ENCODE data around the gene C17orf50.

Gene C17orf50

DNA sequence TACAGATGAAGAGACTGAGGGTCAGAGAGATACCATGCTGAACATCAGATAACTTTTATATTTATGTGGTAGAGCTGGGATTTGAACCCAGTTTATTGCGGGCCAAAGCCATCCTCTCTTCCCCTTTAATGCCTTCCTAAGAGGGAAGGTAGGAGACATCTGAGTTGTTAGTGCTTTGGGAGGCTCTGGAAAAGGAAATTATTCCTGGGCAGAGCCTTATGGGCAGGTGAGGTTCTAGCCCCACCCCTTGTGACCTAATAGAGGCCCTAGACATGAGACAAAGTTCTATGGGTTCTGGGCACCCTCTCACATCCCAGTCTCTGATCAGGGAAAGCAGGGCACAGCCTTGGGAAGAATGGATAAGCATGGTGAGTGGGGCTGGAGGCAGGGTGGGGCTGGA, at the start of gene C17orf50:
Gene C17orf50 (plus strand): TSS at position 301 of the 400 bp plus-strand sequence. CDS start 55 bp downstream, at position 356.
- intact Hi-C loops (cut with DNase I): no loop called here
- DNase-seq: no peak

GRCh38 chr17:35710950-35711349, 49.7 kb upstream of the C17orf50 start:
- intact Hi-C loops (cut with DNase I): no loop called here
- DNase-seq: no peak

DNA sequence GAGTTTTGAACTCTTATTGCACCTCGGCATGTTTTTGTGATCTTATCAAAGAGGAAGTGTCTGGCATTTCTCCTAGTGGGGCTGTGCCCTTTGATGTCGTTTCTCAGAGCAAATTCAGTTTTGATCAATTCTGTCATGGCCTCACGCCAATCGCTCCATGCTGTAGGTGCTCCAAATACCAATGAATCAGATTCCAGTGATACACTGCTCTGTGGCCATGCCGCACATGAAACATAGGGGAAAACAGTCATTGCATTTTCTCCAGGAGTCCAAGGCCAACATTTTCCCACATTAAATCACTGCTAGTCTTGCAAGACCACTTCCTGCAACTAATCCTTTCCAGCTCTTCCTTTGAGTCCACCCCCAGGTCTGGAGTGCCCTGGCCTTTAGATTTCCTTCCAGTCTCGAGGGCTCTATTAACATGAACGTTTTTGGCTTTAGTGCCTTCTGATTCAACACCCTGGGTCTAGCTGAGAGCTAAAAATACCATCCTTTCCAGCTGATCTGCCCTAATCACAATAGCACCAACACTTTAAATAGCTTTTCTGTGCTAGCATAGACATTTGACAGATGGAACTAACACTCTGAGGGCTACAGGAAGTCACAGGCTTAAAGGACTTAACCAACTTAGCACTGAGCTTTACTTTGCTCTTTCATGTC, 47.5 kb upstream of the C17orf50 start:
- intact Hi-C loops (cut with DNase I): no loop called here
- DNase-seq: no peak

DNA sequence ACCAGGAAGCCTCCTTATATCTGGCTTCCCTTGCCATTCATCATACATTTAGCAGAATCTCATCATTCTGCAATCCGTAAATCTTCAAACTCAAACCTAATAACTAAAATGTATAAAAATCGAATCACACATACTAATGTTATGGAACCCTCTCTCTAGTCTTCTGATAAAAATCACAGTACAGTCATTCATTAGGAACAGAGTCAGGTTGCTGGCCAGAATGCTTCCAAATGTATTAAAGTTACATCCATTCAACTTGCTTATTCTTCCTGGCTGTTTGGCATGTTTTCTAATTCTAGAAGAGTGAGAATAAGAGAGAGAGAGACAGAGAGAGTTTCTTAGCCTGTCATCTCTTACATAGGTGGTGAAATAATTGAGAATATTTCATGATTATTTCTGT, 45.7 kb upstream of the C17orf50 start:
- DNase-seq: no peak
- intact Hi-C loops (cut with DNase I): no loop called here

DNA sequence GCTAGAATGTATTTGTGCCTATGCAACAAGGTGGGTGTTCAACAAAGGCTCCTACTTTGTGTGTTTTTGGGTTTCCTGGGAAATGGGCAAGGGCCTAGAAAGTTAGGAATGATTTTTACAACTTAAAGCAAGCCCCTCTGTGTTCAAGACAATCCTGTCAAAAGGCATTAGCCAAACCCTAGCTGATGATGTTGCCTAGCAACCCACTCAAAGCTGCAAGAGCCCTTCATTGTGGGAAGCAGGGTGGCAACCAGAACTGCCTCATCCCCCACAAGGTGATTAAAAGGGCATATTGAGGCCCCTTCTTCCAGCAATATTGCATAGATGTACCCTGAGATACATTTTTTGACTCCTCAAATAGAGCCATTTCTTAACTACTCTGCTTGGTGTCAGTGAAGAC, 45.3 kb upstream of the C17orf50 start:
- DNase-seq: no peak
- intact Hi-C loops (cut with DNase I): no loop called here

- intact Hi-C loops (cut with DNase I): no loop called here
- DNase-seq: no peak
Observed at GRCh38 chr17:35716173-35716572, 44.5 kb upstream of the C17orf50 start.

DNA sequence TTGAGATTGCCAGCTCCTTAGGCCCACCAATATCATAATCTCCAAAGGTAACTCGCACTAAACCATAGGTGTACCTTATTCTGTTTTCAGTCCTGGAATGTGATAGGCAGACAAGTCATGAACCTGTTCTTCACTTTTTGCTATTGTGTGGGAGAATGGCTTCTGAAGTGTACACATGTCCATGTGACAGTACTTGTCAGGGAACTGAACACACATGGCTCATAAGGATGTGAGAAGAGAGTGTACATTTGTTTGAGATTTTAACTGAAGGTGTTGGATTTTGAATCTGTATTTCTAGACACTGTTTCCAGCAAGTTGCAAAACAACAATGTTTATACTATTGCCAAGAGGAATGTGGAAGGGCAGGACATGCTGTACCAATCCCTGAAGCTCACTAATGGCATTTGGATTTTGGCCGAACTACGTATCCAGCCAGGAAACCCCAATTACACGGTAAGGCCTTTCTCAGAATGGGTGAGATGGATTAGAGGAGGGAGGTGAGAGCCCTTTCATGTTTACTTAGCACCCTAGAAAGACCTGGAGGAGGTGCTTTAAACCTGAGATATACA, 43.7 kb upstream of the C17orf50 start:
- intact Hi-C loops (cut with DNase I): no loop called here
- DNase-seq: no peak

- DNase-seq: no peak
- intact Hi-C loops (cut with DNase I): no loop called here
Observed at GRCh38 chr17:35717475-35717874, 43.2 kb upstream of the C17orf50 start.

DNA sequence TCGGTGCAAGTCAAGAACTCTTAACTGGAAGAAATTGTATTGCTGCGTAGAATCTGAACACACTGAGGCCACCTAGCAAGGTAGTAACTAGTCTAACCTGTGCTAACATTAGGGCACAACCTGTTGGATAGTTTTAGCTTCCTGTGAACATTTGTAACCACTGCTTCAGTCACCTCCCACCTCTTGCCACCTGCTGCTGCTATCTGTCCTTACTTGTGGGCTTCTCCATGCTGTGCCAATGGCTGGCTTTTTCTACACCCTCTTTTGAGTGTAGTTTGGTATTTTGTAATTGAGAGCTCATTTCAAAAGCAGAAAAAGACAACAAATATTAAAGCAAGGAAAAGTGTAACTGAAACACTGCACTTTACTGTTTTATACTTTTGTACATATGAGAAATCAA, 37.0 kb upstream of the C17orf50 start:
- no peak for DNase-seq
- intact Hi-C loops (cut with DNase I): no loop called here

DNA sequence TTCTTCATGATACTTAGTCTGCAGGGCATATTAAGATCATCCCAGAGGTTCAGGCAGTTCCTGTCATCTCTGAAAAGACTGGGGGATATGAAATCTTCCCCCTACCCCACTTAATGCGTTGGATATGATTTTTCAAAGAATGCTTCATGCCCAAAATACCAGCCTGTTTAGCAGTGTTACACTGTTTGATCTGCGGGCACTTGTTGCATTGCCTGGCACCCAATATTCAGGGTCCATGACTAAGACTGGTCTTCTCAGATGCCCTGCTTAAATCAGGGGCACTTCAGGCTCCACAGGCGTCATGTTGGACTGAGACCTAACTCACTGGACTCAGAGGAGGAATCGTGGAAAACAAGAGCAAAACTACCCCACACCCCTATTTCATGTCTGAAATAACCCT, 35.6 kb upstream of the C17orf50 start:
- no peak for DNase-seq
- intact Hi-C loops (cut with DNase I): no loop called here

DNA sequence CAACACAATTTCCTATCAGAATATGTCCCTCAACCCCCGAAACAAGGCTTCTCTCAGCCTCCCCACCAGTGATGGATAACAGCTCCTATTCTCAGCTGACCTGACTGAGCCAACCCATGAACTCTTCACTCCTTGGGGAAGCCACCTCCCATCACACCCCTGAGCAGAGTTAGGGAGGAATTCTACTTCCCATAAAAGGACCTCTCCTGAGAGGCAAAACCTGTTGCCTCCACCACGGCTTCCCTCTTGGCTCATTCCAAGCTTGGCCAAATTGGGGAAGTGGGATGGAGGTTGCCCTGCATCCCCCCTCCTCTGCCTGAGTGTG, 34.9 kb upstream of the C17orf50 start:
- DNase-seq: no peak
- intact Hi-C loops (cut with DNase I): no loop called here

GRCh38 chr17:35726127-35726952, 34.3 kb upstream of the C17orf50 start:
- intact Hi-C loops (cut with DNase I): no loop called here
- peak in 2 of 10 donors; percentile 86 to 87 for DNase-seq

DNA sequence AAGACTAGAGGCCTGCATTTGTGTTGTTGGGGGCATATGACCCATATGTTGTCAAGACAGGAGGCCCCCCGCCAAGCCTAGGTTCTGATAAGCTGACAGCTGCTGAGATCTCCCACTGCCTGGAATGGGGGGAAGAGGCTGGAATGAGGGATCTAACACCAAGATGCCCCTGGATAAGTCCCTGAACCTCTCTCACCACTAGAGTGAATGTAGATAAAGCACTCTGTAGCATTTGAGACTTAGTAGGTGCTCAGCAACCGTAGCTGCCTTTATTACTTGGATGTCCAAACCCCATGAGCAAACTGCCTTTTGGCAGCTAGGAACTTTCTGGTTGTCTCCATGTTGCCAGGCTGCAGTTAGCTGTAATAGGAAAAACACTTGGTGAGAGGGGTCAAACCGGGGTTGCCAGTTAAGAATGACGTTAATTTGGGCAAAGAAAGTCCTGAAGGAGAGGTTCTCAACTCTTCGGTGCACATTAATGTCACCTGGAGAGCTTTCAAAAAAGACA, 33.7 kb upstream of the C17orf50 start:
- intact Hi-C loops (cut with DNase I): no loop called here
- no peak for DNase-seq

GRCh38 chr17:35727635-35728034, 33.1 kb upstream of the C17orf50 start:
- intact Hi-C loops (cut with DNase I): no loop called here
- no peak for DNase-seq

GRCh38 chr17:35728551-35728950, 32.1 kb upstream of the C17orf50 start:
- DNase-seq: no peak
- intact Hi-C loops (cut with DNase I): no loop called here

GRCh38 chr17:35729405-35729833, 31.3 kb upstream of the C17orf50 start:
- intact Hi-C loops (cut with DNase I): no loop called here
- DNase-seq: no peak

GRCh38 chr17:35730400-35731005, 30.2 kb upstream of the C17orf50 start:
- DNase-seq: no peak
- intact Hi-C loops (cut with DNase I): no loop called here

DNA sequence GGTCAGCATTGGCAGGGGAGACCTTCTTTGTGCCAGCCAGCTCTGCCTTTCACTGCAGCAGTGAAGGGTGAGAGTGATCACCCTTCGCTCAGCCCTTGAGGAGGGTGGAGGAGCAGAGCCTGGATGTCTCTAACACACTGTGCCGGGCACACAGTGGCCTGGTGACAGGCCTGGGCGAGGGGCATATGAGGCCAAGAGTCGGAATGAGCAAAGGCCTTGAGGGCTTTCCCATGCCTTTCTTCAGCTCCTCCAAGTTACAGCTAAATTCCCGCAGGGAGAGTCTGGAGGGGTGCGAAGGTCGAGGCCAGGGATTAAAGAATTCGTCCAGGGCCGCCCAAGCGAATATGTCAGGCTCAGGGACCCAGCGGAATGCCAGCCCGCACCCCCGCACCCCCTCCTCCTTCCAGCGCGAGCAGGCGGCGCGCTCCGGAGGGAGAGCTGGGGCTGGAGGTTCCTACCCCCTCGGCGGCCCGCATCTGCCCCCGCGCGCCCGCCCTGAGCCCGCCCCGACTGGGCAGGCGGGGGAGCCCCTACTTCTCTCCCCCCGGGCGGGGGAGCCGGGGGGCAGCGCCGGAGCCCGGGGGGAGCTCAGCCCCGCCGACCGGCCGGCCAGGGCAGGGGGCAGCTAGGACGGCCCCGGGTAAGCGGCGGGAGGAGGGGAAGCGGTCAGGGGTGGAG, 29.3 kb upstream of the C17orf50 start, which contains the start of gene RASL10B:
Gene RASL10B (plus strand): TSS at position 401 of the 678 bp plus-strand sequence. CDS start 3,546 bp downstream, outside the sequence.
- intact Hi-C loops (cut with DNase I): no loop called here
- DNase-seq: peak; percentile 62 to 97 (median 74)

GRCh38 chr17:35731917-35732805, 28.5 kb upstream of the C17orf50 start:
- peak in 1 of 10 donors; percentile 85 for DNase-seq
- intact Hi-C loops (cut with DNase I): no loop called here

DNA sequence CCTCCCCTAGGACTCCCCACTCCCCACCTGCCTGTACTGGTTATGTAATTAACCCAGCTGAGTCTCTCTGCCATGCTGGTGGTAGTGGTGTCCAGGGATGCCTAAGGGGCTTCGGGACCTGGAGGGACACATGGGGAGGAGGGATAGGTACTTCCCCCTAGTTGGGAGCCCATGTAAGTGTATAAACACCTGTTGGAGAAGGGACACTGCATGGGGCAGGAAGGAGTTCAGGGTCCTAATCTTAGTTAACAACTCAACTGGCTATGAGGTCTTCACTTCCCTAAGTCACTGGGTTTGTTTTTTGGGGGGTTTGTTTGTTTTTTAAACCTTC, 27.9 kb upstream of the C17orf50 start:
- intact Hi-C loops (cut with DNase I): no loop called here
- DNase-seq: no peak
